HepG2 (cell line): ENCODE measurements around the gene ATP5F1E. TPM values are rescaled to one million over a fixed set of nuclear protein-coding genes. Genes with fewer than 3 reads are reported as not detected.
A peak's percentile ranks its signal among the peaks of the same experiment; 100 is the strongest.

Experiments
- BCL6 ChIP-seq: IDR thresholded peaks from 2 replicates; pipeline ENCODE4 v1.6.1; 2016; ENCODE audit warnings: missing genetic modification reagents, missing compliant biosample characterization
- CCAR2 ChIP-seq: fragments of 200-400 bp; formaldehyde crosslinking; optimal IDR thresholded peaks from 2 replicates; pipeline ENCODE3; 2018; ENCODE audit warnings: low read depth, mild to moderate bottlenecking, low read length, moderate library complexity
- GZF1 ChIP-seq: sonication (generic); formaldehyde crosslinking; IDR thresholded peaks from 2 replicates; pipeline ENCODE4 v1.5.1; 2020; ENCODE audit warnings: mild to moderate bottlenecking, missing genetic modification reagents
- HDAC2 ChIP-seq: sonication (generic); formaldehyde crosslinking; IDR thresholded peaks from 2 replicates; pipeline ENCODE4 v1.4.0; 2020; ENCODE audit warnings: missing genetic modification reagents
- MAX ChIP-seq: IDR thresholded peaks from 2 replicates; pipeline ENCODE4 v1.6.1; 2012; ENCODE audit warnings: inconsistent platforms
- MTA1 ChIP-seq: sonication (generic); formaldehyde crosslinking; IDR thresholded peaks from 2 replicates; pipeline ENCODE4 v1.4.0; 2020; ENCODE audit warnings: missing genetic modification reagents, mild to moderate bottlenecking, borderline replicate concordance
- MYC ChIP-seq: sonication (generic); formaldehyde crosslinking; IDR thresholded peaks from 2 replicates; pipeline ENCODE4 v1.9.0; 2021; ENCODE audit warnings: missing genetic modification reagents, borderline replicate concordance
- NFKB2 ChIP-seq: sonication (generic); formaldehyde crosslinking; IDR thresholded peaks from 2 replicates; pipeline ENCODE4 v1.4.0; 2020; ENCODE audit warnings: missing genetic modification reagents, borderline replicate concordance
- NFRKB ChIP-seq: fragments of 450-650 bp; IDR thresholded peaks from 2 replicates; pipeline ENCODE4 v1.6.1; 2017
- NFYC ChIP-seq: IDR thresholded peaks from 2 replicates; pipeline ENCODE4 v1.6.1; 2016; ENCODE audit warnings: missing genetic modification reagents, missing compliant biosample characterization
- PAXIP1 ChIP-seq: sonication (generic); formaldehyde crosslinking; conservative IDR thresholded peaks from 2 replicates; pipeline ENCODE4 v1.4.0; 2020; ENCODE audit warnings: mild to moderate bottlenecking, missing genetic modification reagents, moderate library complexity
- PREB ChIP-seq: sonication (generic); formaldehyde crosslinking; IDR thresholded peaks from 2 replicates; pipeline ENCODE4 v1.4.0; 2020; ENCODE audit warnings: missing genetic modification reagents
- SKIL ChIP-seq: sonication (generic); formaldehyde crosslinking; IDR thresholded peaks from 2 replicates; pipeline ENCODE4 v1.8.0; 2022; ENCODE audit warnings: missing genetic modification reagents, mild to moderate bottlenecking, moderate library complexity, borderline replicate concordance
- SMAD1 ChIP-seq: sonication (generic); formaldehyde crosslinking; IDR thresholded peaks from 2 replicates; pipeline ENCODE4 v1.4.0; 2020; ENCODE audit warnings: missing genetic modification reagents, low read depth, mild to moderate bottlenecking, borderline replicate concordance
- SMC3 ChIP-seq: IDR thresholded peaks from 2 replicates; pipeline ENCODE4 v1.6.1; 2011; ENCODE audit warnings: low read length, improper control_type of control experiment
- TBX2 ChIP-seq: sonication (generic); formaldehyde crosslinking; IDR thresholded peaks from 2 replicates; pipeline ENCODE4 v1.5.0; 2020; ENCODE audit warnings: missing genetic modification reagents, mild to moderate bottlenecking, borderline replicate concordance
- ZBTB42 ChIP-seq: sonication (generic); formaldehyde crosslinking; IDR thresholded peaks from 2 replicates; pipeline ENCODE4 v1.5.0; 2020; ENCODE audit warnings: mild to moderate bottlenecking, missing genetic modification reagents
- ZBTB8A ChIP-seq: sonication (generic); formaldehyde crosslinking; IDR thresholded peaks from 2 replicates; pipeline ENCODE4 v1.4.0; 2020; ENCODE audit warnings: mild to moderate bottlenecking, low read depth, missing genetic modification reagents, borderline replicate concordance
- ZFY ChIP-seq: sonication (generic); formaldehyde crosslinking; IDR thresholded peaks from 2 replicates; pipeline ENCODE4 v1.4.0; 2020; ENCODE audit warnings: missing genetic modification reagents
- ZMAT5 ChIP-seq: sonication (generic); formaldehyde crosslinking; IDR thresholded peaks from 2 replicates; pipeline ENCODE4 v1.5.0; 2020; ENCODE audit warnings: mild to moderate bottlenecking, low read depth, missing genetic modification reagents, borderline replicate concordance
- ZSCAN21 ChIP-seq: sonication (generic); formaldehyde crosslinking; IDR thresholded peaks from 2 replicates; pipeline ENCODE4 v1.8.0; 2022; ENCODE audit warnings: mild to moderate bottlenecking, missing genetic modification reagents, moderate library complexity, borderline replicate concordance
- ZSCAN9 ChIP-seq: IDR thresholded peaks from 2 replicates; pipeline ENCODE4 v1.6.1; 2016; ENCODE audit warnings: borderline replicate concordance
- polyA plus RNA-seq, 8 experiments: library from polyadenylated mRNA; depleted of rRNA in 3 of 8; stranded (reverse) in 7 of 8; unstranded in 1 of 8; fragments of >200 nt; fragmentation: Illumina TruSeq in 4 of 8; extraction: Trizol in 4 of 8; gene quantifications; 2 replicates each; pipeline versions ENCODE4 v1.2.1 to v1.2.3, GENCODE V29; 2011 to 2016; ENCODE audit warnings: low read depth in 4 of 8, missing spikeins in 1 of 8, mixed read lengths in 1 of 8; ENCODE audit not compliant: insufficient read depth in 1 of 8
- total RNA-seq, 5 experiments: library from RNA; depleted of rRNA; stranded (reverse); fragments of >200 nt; fragmentation: Illumina TruSeq; extraction: Trizol; gene quantifications; 2 replicates each; pipeline ENCODE4 v1.2.3, GENCODE V29; 2016; ENCODE audit warnings: low read depth in 1 of 5

The ATP5F1E gene
- total and polyA plus RNA-seq, 2 of the 13 experiments (the other 11 are each of a cell fraction or from before 2014, with no cell fraction given), result 121 to 134 TPM

GRCh38 chr20:59006167-59006863 is 25.8 kb downstream of the ATP5F1E start (continued):
- 0 out of 2 replicates have a peak, but pooled peaks have one; percentile 36 for TF ChIP-seq PAXIP1 (CRISPR knock-in tag)
- 0 out of 2 replicates have a peak, but pooled peaks have one; percentile 23 for TF ChIP-seq NFYC (CRISPR knock-in tag)
- peak; percentile 65; the same call in 1 of the 2 replicates for TF ChIP-seq HDAC2 (CRISPR knock-in tag)
- TF ChIP-seq MYC, result no peak
- 0 out of 2 replicates have a peak, but pooled peaks have one; percentile 22 for TF ChIP-seq BCL6 (CRISPR knock-in tag)
- no peak for TF ChIP-seq ZSCAN9
- TF ChIP-seq SMC3, result no peak
- no peak for TF ChIP-seq MAX
- TF ChIP-seq ZSCAN21 (CRISPR knock-in tag), result peak; percentile 59; the same call in 1 of the 2 replicates
- no peak for TF ChIP-seq ZMAT5 (CRISPR knock-in tag)
- no peak for TF ChIP-seq TBX2 (CRISPR knock-in tag)
- TF ChIP-seq GZF1, result no peak
- TF ChIP-seq MTA1 (CRISPR knock-in tag), result peak; percentile 80; the same call in 1 of the 2 replicates
- no peak for TF ChIP-seq SMAD1 (CRISPR knock-in tag)
- TF ChIP-seq SKIL (CRISPR knock-in tag), result peak; percentile 60; the same call in 1 of the 2 replicates
- no peak for TF ChIP-seq NFRKB
- TF ChIP-seq NFKB2 (CRISPR knock-in tag), result no peak
- TF ChIP-seq CCAR2, result no peak
- TF ChIP-seq ZFY (CRISPR knock-in tag), result peak; percentile 72
- TF ChIP-seq ZBTB8A (CRISPR knock-in tag), result no peak
- no peak for TF ChIP-seq ZBTB42 (CRISPR knock-in tag)
- TF ChIP-seq PREB (CRISPR knock-in tag), result no peak
